ENCODE data around the gene HSDL2. TPM values are rescaled to one million over a fixed set of nuclear protein-coding genes. Genes with fewer than 3 reads are reported as not detected.
"Not testable (repeated sequence)": the region's sequence is repeated elsewhere in the genome, so short reads cannot be mapped to it uniquely, and the experiment has no call there.

The HSDL2 gene
- total and polyA plus RNA-seq, 2 donors (not counting 1 experiment from before 2014, with no cell fraction given): 47.9 to 49.9 TPM

GRCh38 chr9:112361601-112362000 is 18.3 kb upstream of the HSDL2 start:
- no peak for TF ChIP-seq EZH2 (IDR thresholded peaks at IDR 0.05; ENCODE audit: low read length, missing control alignments)
- TF ChIP-seq CTCF (conservative IDR thresholded peaks at IDR 0.05 in 1 of 2, IDR thresholded peaks at IDR 0.05 in 1 of 2; ENCODE audit: low read depth in 1 of 2, low read length in 2 of 2): peak; percentile 13 to 25
- Histone ChIP-seq H2AFZ (ENCODE audit: low read length) (peak overlapping the region; percentile 34), H3K4me2 (ENCODE audit: extremely low read depth, insufficient read depth, low read length) (peak overlapping the region; percentile 8), H3K4me3 (replicated peaks in 1 of 4; ENCODE audit: control extremely low read depth in 1 of 4, insufficient read depth in 1 of 4, low read depth in 3 of 4, low read length in 4 of 4) (no peak overlapping the region), H3K27ac (ENCODE audit: insufficient read depth, low read length) (no peak overlapping the region), H3K4me1 (ENCODE audit: control insufficient read depth, extremely low read depth, insufficient read depth, low read length) (peaks cover 2% of the 10 kb centered on the region), H3K9me3 (ENCODE audit: control insufficient read depth, insufficient read depth, low read depth, low read length) (no peaks in the 10 kb centered on the region), H3K36me3 (ENCODE audit: control insufficient read depth, insufficient read depth, low read length) (no peaks in the 10 kb centered on the region), H3K27me3 (ENCODE audit: control insufficient read depth, insufficient read depth, low read length) (no peaks in the 10 kb centered on the region), H3K9ac (ENCODE audit: insufficient read depth, low read length) (no peak overlapping the region), H4K20me1 (ENCODE audit: control insufficient read depth, extremely low read depth, insufficient read depth, low read length) (no peaks in the 10 kb centered on the region), H3K79me2 (ENCODE audit: control insufficient read depth, insufficient read depth, low read length) (no peaks in the 10 kb centered on the region)
- DNase-seq (ENCODE audit: low read depth in 2 of 2): peak; percentile 36 to 70

DNA sequence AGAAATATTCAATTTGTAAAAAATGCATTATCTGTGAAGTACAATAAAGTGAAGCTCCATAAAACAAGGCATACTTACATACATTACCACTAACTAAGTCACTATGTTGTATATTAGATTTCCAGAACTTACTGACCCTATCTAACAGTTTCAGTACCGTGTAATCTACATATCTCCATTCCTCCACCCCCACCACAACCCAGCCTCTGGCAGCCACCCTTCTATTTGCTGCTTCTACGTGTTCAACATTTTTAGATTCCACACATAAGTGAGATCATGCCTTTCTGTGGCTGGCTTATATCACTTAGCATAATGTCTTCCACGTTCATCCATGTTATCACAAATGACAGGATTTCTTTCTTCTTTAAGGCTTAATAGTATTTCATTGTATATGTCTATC is 15.1 kb upstream of the HSDL2 start:
- DNase-seq (ENCODE audit: low read depth in 2 of 2): no peak
- Histone ChIP-seq H3K9me3 (ENCODE audit: control insufficient read depth, insufficient read depth, low read depth, low read length) (no peaks in the 10 kb centered on the region), H3K79me2 (ENCODE audit: control insufficient read depth, insufficient read depth, low read length) (no peaks in the 10 kb centered on the region), H3K9ac (ENCODE audit: insufficient read depth, low read length) (no peak overlapping the region), H3K4me2 (ENCODE audit: extremely low read depth, insufficient read depth, low read length) (no peak overlapping the region), H4K20me1 (ENCODE audit: control insufficient read depth, extremely low read depth, insufficient read depth, low read length) (no peaks in the 10 kb centered on the region), H3K4me3 (replicated peaks in 1 of 4; ENCODE audit: control extremely low read depth in 1 of 4, insufficient read depth in 1 of 4, low read depth in 3 of 4, low read length in 4 of 4) (no peak overlapping the region), H3K4me1 (ENCODE audit: control insufficient read depth, extremely low read depth, insufficient read depth, low read length) (peaks cover 2% of the 10 kb centered on the region), H3K27ac (ENCODE audit: insufficient read depth, low read length) (no peak overlapping the region), H3K27me3 (ENCODE audit: control insufficient read depth, insufficient read depth, low read length) (no peaks in the 10 kb centered on the region), H3K36me3 (ENCODE audit: control insufficient read depth, insufficient read depth, low read length) (no peaks in the 10 kb centered on the region), H2AFZ (ENCODE audit: low read length) (no peak overlapping the region)
- TF ChIP-seq CTCF (conservative IDR thresholded peaks at IDR 0.05 in 1 of 2, IDR thresholded peaks at IDR 0.05 in 1 of 2; ENCODE audit: low read depth in 1 of 2, low read length in 2 of 2) (no peak), EZH2 (IDR thresholded peaks at IDR 0.05; ENCODE audit: low read length, missing control alignments) (no peak)

- DNase-seq (ENCODE audit: low read depth in 2 of 2): not testable (repeated sequence)
Observed at GRCh38 chr9:112365257-112365656, 14.7 kb upstream of the HSDL2 start.

More at GRCh38 chr9:112365257-112365656, 14.7 kb upstream of the HSDL2 start:
- H3K4me2 ChIP-seq (ENCODE audit: extremely low read depth, insufficient read depth, low read length); H3K9me3 ChIP-seq (ENCODE audit: control insufficient read depth, insufficient read depth, low read depth, low read length); H3K4me3 ChIP-seq (replicated peaks in 1 of 4; ENCODE audit: control extremely low read depth in 1 of 4, insufficient read depth in 1 of 4, low read depth in 3 of 4, low read length in 4 of 4); H3K36me3 ChIP-seq (ENCODE audit: control insufficient read depth, insufficient read depth, low read length); H3K9ac ChIP-seq (ENCODE audit: insufficient read depth, low read length); H3K27me3 ChIP-seq (ENCODE audit: control insufficient read depth, insufficient read depth, low read length); H3K79me2 ChIP-seq (ENCODE audit: control insufficient read depth, insufficient read depth, low read length); H3K4me1 ChIP-seq (ENCODE audit: control insufficient read depth, extremely low read depth, insufficient read depth, low read length); H3K27ac ChIP-seq (ENCODE audit: insufficient read depth, low read length); H4K20me1 ChIP-seq (ENCODE audit: control insufficient read depth, extremely low read depth, insufficient read depth, low read length); H2AFZ ChIP-seq (ENCODE audit: low read length): not testable (repeated sequence)

All from fibroblast of lung (primary cell).